Panc1 (cell line): ENCODE results near the gene ZNF180. TPM values are rescaled to one million over a fixed set of nuclear protein-coding genes. Genes with fewer than 3 reads are reported as not detected.
"Not testable (repeated sequence)": the region's sequence is repeated elsewhere in the genome, so short reads cannot be mapped to it uniquely, and the experiment has no call there.

Source experiments
- ATAC-seq: fragments of 200-7000 bp; cut with Tn5 transposase; 2 replicates; pipeline ENCODE4 v1.9.1; 2020; ENCODE audit warnings: mild to moderate bottlenecking, moderate library complexity
- BruUV-seq: library from RNA; stranded (reverse); fragments of 400-500 nt; replicated peaks from 2 replicates; lab custom pipeline; 2021; lab: Mats Ljungman, UMichigan
- CTCF ChIA-PET: fragments of 300-600 bp; sonication (Branson Sonifier 250); formaldehyde crosslinking; loops from one replicate; lab custom pipeline; 2022; ENCODE audit warnings: antibody characterized with exemption; lab: Charles Lee
- POLR2A ChIA-PET: fragments of 300-600 bp; sonication (Branson Sonifier 250); formaldehyde crosslinking; loops from one replicate; lab custom pipeline; 2022; ENCODE audit warnings: antibody characterized with exemption; lab: Charles Lee
- DNase-seq: peaks from one replicate; pipeline ENCODE4 v3.0.0-alpha.2; 2010; ENCODE audit warnings: low read depth, low spot score
- H3K27ac ChIP-seq: 2 replicates; pipeline ENCODE4 v1.5.1; 2011; ENCODE audit warnings: mild to moderate bottlenecking, low read length, inconsistent platforms
- H3K27me3 ChIP-seq: fragments of 200-500 bp; sonication (Bioruptor generic); 2 replicates; pipeline ENCODE4 v1.6.0; 2014; ENCODE audit warnings: low read length, inconsistent platforms; ENCODE audit not compliant: control insufficient read depth, insufficient read depth
- H3K36me3 ChIP-seq: fragments of 200-500 bp; sonication (Bioruptor generic); 2 replicates; pipeline ENCODE4 v1.5.1; 2014; ENCODE audit warnings: inconsistent platforms, mild to moderate bottlenecking, low read length, moderate library complexity; ENCODE audit not compliant: control insufficient read depth, insufficient read depth
- H3K4me1 ChIP-seq: 2 replicates; pipeline ENCODE4 v1.5.1; 2011; ENCODE audit warnings: inconsistent platforms, mild to moderate bottlenecking, low read length, moderate library complexity; ENCODE audit not compliant: control insufficient read depth, insufficient read depth
- H3K4me3 ChIP-seq, 2 experiments: 2 replicates each; pipeline ENCODE4 v1.5.1; 2011 to 2012; ENCODE audit warnings: low read depth in 2 of 2, low read length in 2 of 2, mild to moderate bottlenecking in 2 of 2, inconsistent platforms in 1 of 2, moderate library complexity in 1 of 2
- H3K9me3 ChIP-seq: fragments of 200-500 bp; sonication (Bioruptor generic); 2 replicates; pipeline ENCODE4 v1.5.1; 2014; ENCODE audit warnings: low read depth, mild to moderate bottlenecking, inconsistent platforms, low read length, moderate library complexity; ENCODE audit not compliant: control insufficient read depth, insufficient read depth
- CTCF ChIP-seq: fragments of 450-650 bp; IDR thresholded peaks from 2 replicates; pipeline ENCODE4 v1.5.1; 2017; ENCODE audit warnings: mild to moderate bottlenecking
- POLR2AphosphoS5 ChIP-seq: IDR thresholded peaks from 2 replicates; pipeline ENCODE4 v1.6.1; 2012; ENCODE audit warnings: mild to moderate bottlenecking, low read depth, low read length, moderate library complexity
- REST ChIP-seq, 2 experiments: IDR thresholded peaks; 2 replicates each; pipeline ENCODE4 v1.6.1; 2011 to 2012; ENCODE audit warnings: low read depth in 2 of 2, control low read depth in 1 of 2, low read length in 1 of 2, mild to moderate bottlenecking in 1 of 2, moderate library complexity in 1 of 2; ENCODE audit not compliant: insufficient read depth in 1 of 2
- SIN3A ChIP-seq: IDR thresholded peaks from 2 replicates; pipeline ENCODE4 v1.6.1; 2012; ENCODE audit warnings: low read depth, mild to moderate bottlenecking, low read length, moderate library complexity, borderline replicate concordance; ENCODE audit not compliant: insufficient read depth
- TCF7L2 ChIP-seq: IDR thresholded peaks from 2 replicates; pipeline ENCODE4 v1.6.1; 2011; ENCODE audit warnings: mild to moderate bottlenecking, low read depth, low read length, inconsistent platforms
- in situ Hi-C: cut with HindIII; loops from 2 replicates; pipeline ENCODE4 v1.10.0; 2016; ENCODE audit warnings: low sequenced_read_pairs, low pct_unique_long_range_greater_than_20kb
- intact Hi-C: fragments of 100-400 bp; cut with micrococcal nuclease; formaldehyde crosslinking; loops from one replicate; pipeline ENCODE4 v1.10.0; 2022; ENCODE audit not compliant: unreplicated experiment
- total RNA-seq: library from RNA; stranded (reverse); gene quantifications from one replicate; pipeline ENCODE4 v1.2.1, GENCODE V29; 2021; ENCODE audit not compliant: unreplicated experiment

ZNF180 gene
- total RNA-seq, 1 experiment from 2014 or later: 6.7 TPM

- in situ Hi-C loops: no loop called here
- CTCF ChIA-PET: no interaction called here
- TF ChIP-seq REST (IDR thresholded peaks at IDR 0.05; ENCODE audit: insufficient read depth in 1 of 2, low read depth in 2 of 2, low read length in 1 of 2): no peak
- no peak for TF ChIP-seq SIN3A
- no peak for TF ChIP-seq POLR2AphosphoS5
- TF ChIP-seq TCF7L2: no peak
- no peak for TF ChIP-seq CTCF
- POLR2A ChIA-PET: no interaction called here
- Histone ChIP-seq H3K4me3 (no peak overlapping the region), H3K9me3 (no peaks in the 10 kb centered on the region), H3K27me3 (no peaks in the 10 kb centered on the region), H3K27ac (no peak overlapping the region), H3K36me3 (no peaks in the 10 kb centered on the region), H3K4me1 (no peaks in the 10 kb centered on the region)
- ATAC-seq (no peak), DNase-seq (no peak)
- no TSS peak for BruUV-seq
- intact Hi-C loops: no loop called here
Observed at GRCh38 chr19:44539991-44540390, 39.7 kb upstream of the ZNF180 start.

GRCh38 chr19:44539236-44539826 lies 39.0 kb upstream of the ZNF180 start:
- H3K36me3 ChIP-seq: no peaks in the 10 kb centered on the region
- no peaks in the 10 kb centered on the region for H3K9me3 ChIP-seq
- ATAC-seq: no peak
- TF ChIP-seq POLR2AphosphoS5 (no peak), TCF7L2 (no peak), REST (IDR thresholded peaks at IDR 0.05; ENCODE audit: insufficient read depth in 1 of 2, low read depth in 2 of 2, low read length in 1 of 2) (no peak), SIN3A (no peak), CTCF (no peak)
- in situ Hi-C loops (no loop called here), intact Hi-C loops (no loop called here)
- BruUV-seq: no TSS peak
- ChIA-PET POLR2A (no interaction called here), CTCF (interaction anchor here (0.5 kb wide), 1 partner anchor 22 kb away, joined by 4 read pairs; no protein-coding TSS in a partner anchor)
- no peak overlapping the region for H3K27ac ChIP-seq
- H3K27me3 ChIP-seq: no peaks in the 10 kb centered on the region
- no peak overlapping the region for H3K4me3 ChIP-seq
- DNase-seq: no peak
- H3K4me1 ChIP-seq: no peaks in the 10 kb centered on the region

GRCh38 chr19:44535361-44535760 lies 35.0 kb upstream of the ZNF180 start:
- H3K4me3 ChIP-seq, DNase-seq, H3K27ac ChIP-seq, ATAC-seq, H3K4me1 ChIP-seq, H3K36me3 ChIP-seq, H3K9me3 ChIP-seq, intact Hi-C loops, BruUV-seq, in situ Hi-C loops, H3K27me3 ChIP-seq, CTCF ChIA-PET: not testable (repeated sequence)
- POLR2A ChIA-PET: interaction anchor here (0.6 kb wide), 1 partner anchor 25 kb away, joined by 14 read pairs; no protein-coding TSS in a partner anchor
